Calu3 (cell line): ENCODE measurements around the gene PBX3. TPM values are rescaled to one million over a fixed set of nuclear protein-coding genes. Genes with fewer than 3 reads are reported as not detected.
"Not testable (repeated sequence)": the region's sequence is repeated elsewhere in the genome, so short reads cannot be mapped to it uniquely, and the experiment has no call there.

Experiments
- BruUV-seq: library from RNA; stranded (reverse); fragments of 400-500 nt; replicated peaks from 2 replicates; lab custom pipeline; 2021; lab: Mats Ljungman, UMichigan
- CTCF ChIA-PET: fragments of 300-600 bp; sonication (Branson Sonifier 250); formaldehyde crosslinking; loops from one replicate; lab custom pipeline; 2022; ENCODE audit warnings: antibody characterized with exemption; lab: Charles Lee
- DNase-seq: peaks from one replicate; pipeline ENCODE4 v3.0.0; 2022
- H3K27ac Mint-ChIP-seq: one replicate; pipeline ENCODE4 v1.8.0; 2022; ENCODE audit warnings: mixed read lengths; ENCODE audit not compliant: unreplicated experiment
- H3K27me3 Mint-ChIP-seq: one replicate; pipeline ENCODE4 v1.8.0; 2022; ENCODE audit warnings: mixed read lengths; ENCODE audit not compliant: unreplicated experiment
- H3K36me3 Mint-ChIP-seq: one replicate; pipeline ENCODE4 v1.8.0; 2022; ENCODE audit warnings: mild to moderate bottlenecking, moderate library complexity, mixed read lengths; ENCODE audit not compliant: insufficient read depth, unreplicated experiment
- H3K4me1 Mint-ChIP-seq: one replicate; pipeline ENCODE4 v1.8.0; 2022; ENCODE audit warnings: mild to moderate bottlenecking, low read depth, mixed read lengths; ENCODE audit not compliant: unreplicated experiment
- H3K4me3 Mint-ChIP-seq: one replicate; pipeline ENCODE4 v1.8.0; 2022; ENCODE audit warnings: mild to moderate bottlenecking, low read depth, moderate library complexity, mixed read lengths; ENCODE audit not compliant: unreplicated experiment
- H3K9me3 Mint-ChIP-seq: one replicate; pipeline ENCODE4 v1.8.0; 2022; ENCODE audit warnings: low read depth, mixed read lengths; ENCODE audit not compliant: unreplicated experiment
- CTCF ChIP-seq: fragments of 200-600 bp; IDR thresholded peaks from one replicate; pipeline ENCODE4 v1.8.0; 2022; ENCODE audit warnings: antibody characterized with exemption; ENCODE audit not compliant: unreplicated experiment
- intact Hi-C: fragments of 100-400 bp; cut with micrococcal nuclease; formaldehyde crosslinking; loops from one replicate; pipeline ENCODE4 v1.10.0; 2022; ENCODE audit not compliant: unreplicated experiment
- total RNA-seq: library from RNA; stranded (reverse); gene quantifications from 2 replicates; pipeline ENCODE4 v1.2.3, GENCODE V29; 2022

PBX3 gene
- total RNA-seq, 1 experiment from 2014 or later: 8.0 TPM

GRCh38 chr9:125774106-125774505 is 26.9 kb downstream of the PBX3 start:
- no peaks in the 10 kb centered on the region for H3K9me3 Mint-ChIP-seq
- no peak for DNase-seq
- BruUV-seq: no TSS peak
- H3K36me3 Mint-ChIP-seq: no peaks in the 10 kb centered on the region
- H3K4me3 Mint-ChIP-seq: no peak overlapping the region
- H3K4me1 Mint-ChIP-seq: no peaks in the 10 kb centered on the region
- no peak for TF ChIP-seq CTCF
- H3K27me3 Mint-ChIP-seq: no peaks in the 10 kb centered on the region
- intact Hi-C loops: no loop called here
- CTCF ChIA-PET: interaction anchor here (0.7 kb wide), 1 partner anchor 72 kb away, joined by 4 read pairs; no protein-coding TSS in a partner anchor
- no peak overlapping the region for H3K27ac Mint-ChIP-seq

GRCh38 chr9:125776789-125777188 is 29.6 kb downstream of the PBX3 start:
- intact Hi-C loops, H3K27me3 Mint-ChIP-seq, H3K36me3 Mint-ChIP-seq, H3K9me3 Mint-ChIP-seq, H3K4me1 Mint-ChIP-seq, DNase-seq, H3K27ac Mint-ChIP-seq, BruUV-seq, H3K4me3 Mint-ChIP-seq, CTCF ChIA-PET: not testable (repeated sequence)

- H3K27ac Mint-ChIP-seq, H3K27me3 Mint-ChIP-seq, CTCF ChIA-PET, BruUV-seq, DNase-seq, intact Hi-C loops, H3K4me1 Mint-ChIP-seq, H3K9me3 Mint-ChIP-seq, H3K4me3 Mint-ChIP-seq, H3K36me3 Mint-ChIP-seq: not testable (repeated sequence)
These were observed 31.5 kb downstream of the PBX3 start for GRCh38 chr9:125778538-125779219.

- CTCF ChIA-PET, DNase-seq, H3K27me3 Mint-ChIP-seq, H3K9me3 Mint-ChIP-seq, intact Hi-C loops, H3K27ac Mint-ChIP-seq, H3K36me3 Mint-ChIP-seq, BruUV-seq, H3K4me3 Mint-ChIP-seq, H3K4me1 Mint-ChIP-seq: not testable (repeated sequence)
These were observed 32.0 kb downstream of the PBX3 start for GRCh38 chr9:125779220-125779565.

- H3K4me3 Mint-ChIP-seq: no peak overlapping the region
- intact Hi-C loops: no loop called here
- no peaks in the 10 kb centered on the region for H3K4me1 Mint-ChIP-seq
- no peak for TF ChIP-seq CTCF
- H3K27me3 Mint-ChIP-seq: no peaks in the 10 kb centered on the region
- no peaks in the 10 kb centered on the region for H3K9me3 Mint-ChIP-seq
- BruUV-seq: no TSS peak
- H3K36me3 Mint-ChIP-seq: no peaks in the 10 kb centered on the region
- DNase-seq: no peak
- CTCF ChIA-PET: no interaction called here
- no peak overlapping the region for H3K27ac Mint-ChIP-seq
These were observed 35.5 kb downstream of the PBX3 start for GRCh38 chr9:125782718-125783117.
